Lung microvascular endothelial cell (primary cell): ENCODE data around the gene MAIP1. TPM values are rescaled to one million over a fixed set of nuclear protein-coding genes. Genes with fewer than 3 reads are reported as not detected.
A peak's percentile ranks its signal among the peaks of the same experiment; 100 is the strongest.

Source experiments
- DNase-seq, 2 donors: peaks; one replicate each; pipeline versions ENCODE4 v3.0.0 to v3.0.0-alpha.2; 2010; ENCODE audit warnings: low read depth in 2 of 2
- total RNA-seq: library from RNA; depleted of rRNA; stranded (reverse); fragments of >200 nt; gene quantifications from 2 replicates; pipeline ENCODE4 v1.2.1, GENCODE V29; 2014

Gene MAIP1
- total RNA-seq, 1 donor from 2014 or later: 26.0 TPM

DNA sequence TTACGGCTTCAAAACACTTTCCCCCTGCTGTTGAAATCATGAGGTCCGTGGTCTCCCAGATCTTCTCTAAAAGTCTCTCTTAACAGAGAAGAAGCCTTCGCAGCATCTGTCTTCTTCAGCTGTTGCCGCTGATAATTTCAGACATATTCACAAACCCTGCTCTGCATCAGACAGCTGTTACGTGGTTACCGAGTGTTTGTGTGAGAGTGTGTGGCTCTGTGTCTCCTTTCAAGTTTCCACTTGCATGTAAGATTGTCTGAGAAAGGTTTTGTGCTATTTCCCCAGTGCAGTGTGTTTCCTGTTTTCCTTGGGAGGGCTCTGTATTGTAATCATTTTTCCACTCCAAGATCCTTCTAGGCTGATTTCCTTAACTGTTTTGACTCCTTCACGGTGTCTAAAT, 32.8 kb downstream of the MAIP1 start:
- DNase-seq: peak in 1 of 2 donors; percentile 83

DNA sequence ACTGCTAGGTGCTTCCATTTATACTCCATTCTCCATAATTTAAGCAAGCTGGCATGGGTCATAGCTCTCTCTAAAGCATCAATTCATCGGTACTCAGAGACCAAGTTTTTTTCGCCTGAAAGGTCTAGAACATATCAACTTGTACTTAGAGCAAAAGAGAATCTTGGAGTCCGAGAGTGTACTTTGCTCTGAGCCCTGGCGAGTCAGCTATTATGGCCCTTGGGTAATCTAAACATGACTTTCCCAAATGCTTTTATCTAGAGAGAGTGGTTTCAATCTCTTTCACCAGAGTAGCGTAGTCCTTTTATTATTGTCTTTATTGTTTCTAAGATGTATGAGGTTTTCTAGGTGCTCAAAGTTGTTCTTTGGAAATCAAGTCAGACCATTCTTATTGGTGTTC, 34.4 kb downstream of the MAIP1 start:
- DNase-seq: no peak

GRCh38 chr2:199991691-199992090, 36.3 kb downstream of the MAIP1 start:
- no peak for DNase-seq

DNA sequence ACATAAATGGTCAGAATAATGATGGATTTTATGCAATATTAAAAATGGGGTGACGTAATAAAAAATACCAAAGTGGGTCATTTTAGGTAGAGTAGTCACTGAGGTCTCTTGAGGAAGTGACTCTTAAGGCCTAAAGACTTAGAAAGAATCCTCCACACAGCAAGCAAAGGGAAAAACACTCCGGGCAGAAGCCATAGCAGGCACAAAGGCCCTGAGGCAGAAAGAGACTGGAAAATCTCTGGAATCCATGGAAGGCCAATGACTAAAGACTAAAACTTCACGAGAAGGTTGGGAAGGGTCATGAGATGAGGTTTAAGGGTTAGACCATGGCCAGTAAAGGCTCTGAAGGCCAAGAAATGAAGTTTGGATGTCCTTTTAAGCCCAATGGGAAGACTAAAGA, 36.9 kb downstream of the MAIP1 start:
- DNase-seq: no peak

GRCh38 chr2:199994371-199994770, 39.0 kb downstream of the MAIP1 start:
- no peak for DNase-seq

DNA sequence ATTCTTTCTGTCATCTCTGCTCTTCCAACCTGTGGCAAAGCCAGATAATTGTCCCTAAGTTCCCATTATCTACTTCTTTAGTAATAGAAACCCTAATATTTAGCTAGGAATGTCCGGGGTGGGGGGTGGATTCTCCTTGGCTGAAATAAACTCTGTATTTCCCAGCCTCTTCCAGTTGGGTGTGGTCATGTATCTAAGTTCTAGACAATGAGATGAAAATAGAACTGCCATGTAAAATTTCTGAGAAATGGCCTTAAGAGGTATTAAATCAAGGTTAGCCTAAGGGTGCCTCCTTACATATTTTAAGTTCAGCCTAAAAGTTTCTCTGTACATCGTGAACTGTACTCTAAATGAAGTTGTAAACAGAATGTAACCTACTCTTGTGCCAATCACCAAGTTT, 39.5 kb downstream of the MAIP1 start:
- no peak for DNase-seq

- no peak for DNase-seq
These were observed 41.9 kb downstream of the MAIP1 start for GRCh38 chr2:199997296-199997695.

DNA sequence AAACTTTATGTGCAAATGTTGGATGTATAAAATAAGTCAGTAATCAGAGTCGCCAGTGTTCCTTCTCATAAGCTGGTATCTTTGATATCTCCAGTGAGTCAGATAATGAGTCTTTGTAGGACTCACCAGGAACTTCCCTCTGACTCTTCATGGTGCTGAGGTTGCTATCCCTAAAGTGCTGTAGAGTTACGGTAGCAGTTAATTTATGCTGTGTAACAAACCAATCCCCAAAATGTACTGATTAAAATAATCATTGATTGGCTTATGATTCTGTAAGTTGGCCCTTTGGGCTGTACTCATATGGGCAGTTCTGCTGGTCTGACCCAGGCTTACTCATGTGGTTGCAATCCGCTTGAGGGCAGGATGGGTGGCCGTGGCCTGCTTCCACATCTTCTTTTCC, 43.8 kb downstream of the MAIP1 start:
- no peak for DNase-seq

DNA sequence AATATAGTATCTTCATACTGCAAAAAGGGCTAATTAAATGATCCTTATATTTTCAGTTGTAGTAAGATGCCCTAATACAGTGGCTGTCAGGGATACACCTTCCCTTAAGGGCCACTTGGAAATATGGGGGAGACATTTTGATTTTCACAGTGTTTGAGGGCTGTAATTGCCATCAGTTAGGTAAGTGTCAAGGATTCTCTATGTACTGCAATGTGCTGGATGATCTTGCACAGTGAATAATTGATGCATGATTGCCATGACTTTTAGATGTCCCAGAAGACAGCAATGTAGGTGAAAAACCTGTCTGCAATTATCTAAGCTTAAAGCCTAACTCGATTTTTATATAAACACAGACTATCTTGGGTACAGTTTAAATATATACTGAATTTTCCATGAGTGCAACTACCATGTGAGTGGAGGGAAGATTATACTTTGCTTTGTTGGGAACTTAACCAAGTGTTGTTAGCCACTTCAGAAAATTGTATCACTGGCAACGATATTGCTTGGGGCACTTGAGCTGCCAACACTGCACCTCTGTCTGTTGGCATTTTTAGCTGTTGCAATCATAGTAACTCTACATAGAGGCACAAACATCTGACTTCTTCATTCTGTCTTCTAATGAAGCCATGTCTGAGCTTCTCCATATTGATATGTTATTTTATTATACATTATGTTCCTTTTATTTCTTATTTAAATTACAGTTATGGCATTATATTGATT, 45.2 kb downstream of the MAIP1 start:
- no peak for DNase-seq

DNA sequence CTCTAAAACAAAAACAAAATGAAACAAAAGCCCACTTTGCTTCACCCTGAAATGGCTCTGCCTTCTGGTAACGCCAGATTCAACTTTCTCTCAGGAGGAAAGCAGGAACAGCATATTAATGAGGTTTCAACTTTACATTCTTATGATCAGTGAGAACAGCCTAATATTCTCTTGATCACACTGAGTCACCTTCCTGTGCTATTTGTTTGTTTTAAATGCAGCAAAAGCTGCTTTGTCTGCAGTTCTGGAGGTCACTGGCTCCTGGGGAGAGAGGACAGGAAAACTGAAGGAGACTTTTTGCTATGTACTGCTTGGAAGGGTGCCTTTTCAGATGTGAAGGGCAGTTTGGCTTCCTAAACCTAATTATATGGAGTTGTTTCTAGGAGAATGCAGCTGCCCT, 48.1 kb downstream of the MAIP1 start:
- peak in 1 of 2 donors; percentile 74 for DNase-seq

- no peak for DNase-seq
These were observed 50.3 kb downstream of the MAIP1 start for GRCh38 chr2:200005675-200006074.

- DNase-seq: no peak
These were observed 51.9 kb downstream of the MAIP1 start for GRCh38 chr2:200007306-200007705.

GRCh38 chr2:200012401-200012800, 57.0 kb downstream of the MAIP1 start:
- no peak for DNase-seq

Other genes with a start within 250 kb of the MAIP1 start
- gene FTCDNL1, start 104.4 kb upstream of the MAIP1 start, total RNA-seq: 0.40 and 0.44 TPM in 2 replicates
- gene C2orf69, start 44.3 kb upstream of the MAIP1 start, total RNA-seq: 6.3 TPM in 2 replicates
- gene TYW5, start 91 bp upstream of the MAIP1 start, total RNA-seq: 3.3 and 4.4 TPM in 2 replicates